ENCODE results near the gene GBX1. TPM values are rescaled to one million over a fixed set of nuclear protein-coding genes. Genes with fewer than 3 reads are reported as not detected.

Gene GBX1
- total RNA-seq, 1 donor from 2014 or later: 2.4 TPM

DNA sequence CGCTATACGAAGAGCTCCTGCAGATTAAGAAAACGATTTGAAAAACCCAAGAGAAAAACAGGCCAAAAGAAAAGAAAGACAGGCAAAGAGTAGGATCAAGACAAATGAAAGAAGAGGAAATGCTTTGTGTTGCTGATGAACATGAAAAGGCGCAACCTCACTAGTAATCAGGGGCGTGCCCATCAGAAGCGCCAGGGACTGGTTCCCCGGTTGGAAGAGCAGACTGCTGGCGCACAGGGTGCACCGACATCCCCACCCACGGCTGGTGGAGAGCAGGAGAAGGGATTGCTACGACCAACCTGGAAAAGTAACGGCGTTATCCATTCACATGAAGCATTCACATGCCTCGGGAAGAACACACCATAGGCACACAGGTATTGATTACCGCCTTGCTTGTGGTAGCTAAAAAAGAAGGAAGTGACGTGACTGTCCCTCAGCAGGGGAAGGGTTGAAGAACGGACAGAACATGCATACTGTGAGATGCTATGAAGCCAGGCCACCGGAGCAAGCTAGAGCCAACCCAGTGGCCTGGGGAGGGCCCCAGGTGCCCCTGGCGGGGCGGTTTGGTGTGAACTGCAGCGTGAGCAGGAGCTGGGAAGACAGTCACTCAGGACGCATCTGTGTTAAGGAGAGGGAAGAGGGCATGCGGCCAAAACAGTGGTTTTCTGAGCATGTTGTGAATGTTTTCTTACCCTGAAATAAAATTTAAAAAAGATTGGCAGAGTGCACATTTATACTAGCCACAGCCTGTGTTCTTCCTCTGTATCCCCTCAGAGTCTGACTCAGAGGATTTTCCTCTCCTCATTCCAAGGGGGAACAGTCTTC lies 62.9 kb downstream of the GBX1 start:
- Mint-ChIP-seq H3K4me1 (peaks cover 17% of the 10 kb centered on the region), H3K27ac (ENCODE audit: unreplicated experiment) (no peak overlapping the region), H3K27me3 (ENCODE audit: low read depth) (no peaks in the 10 kb centered on the region), H3K36me3 (ENCODE audit: low read depth) (no peaks in the 10 kb centered on the region), H3K9me3 (no peaks in the 10 kb centered on the region), H3K4me3 (no peak overlapping the region)
- no peak for TF ChIP-seq CTCF (conservative IDR thresholded peaks at IDR 0.05)
- no peak for DNase-seq (ENCODE audit: low read depth, low spot score)

GRCh38 chr7:151103973-151104372 lies 63.5 kb downstream of the GBX1 start:
- Mint-ChIP-seq H3K36me3 (ENCODE audit: low read depth) (no peaks in the 10 kb centered on the region), H3K4me3 (no peak overlapping the region), H3K4me1 (peaks cover 16% of the 10 kb centered on the region), H3K27me3 (ENCODE audit: low read depth) (no peaks in the 10 kb centered on the region), H3K27ac (ENCODE audit: unreplicated experiment) (no peak overlapping the region), H3K9me3 (no peaks in the 10 kb centered on the region)
- no peak for DNase-seq (ENCODE audit: low read depth, low spot score)
- no peak for TF ChIP-seq CTCF (conservative IDR thresholded peaks at IDR 0.05)

- H3K27ac Mint-ChIP-seq (ENCODE audit: unreplicated experiment): no peak overlapping the region
- no peak for DNase-seq (ENCODE audit: low read depth, low spot score)
- H3K27me3 Mint-ChIP-seq (ENCODE audit: low read depth): no peaks in the 10 kb centered on the region
- no peaks in the 10 kb centered on the region for H3K9me3 Mint-ChIP-seq
- H3K4me1 Mint-ChIP-seq: peaks cover 16% of the 10 kb centered on the region
- no peak overlapping the region for H3K4me3 Mint-ChIP-seq
- TF ChIP-seq CTCF (conservative IDR thresholded peaks at IDR 0.05): no peak
- no peaks in the 10 kb centered on the region for H3K36me3 Mint-ChIP-seq (ENCODE audit: low read depth)
These were observed 64.5 kb downstream of the GBX1 start for GRCh38 chr7:151102991-151103390.

DNA sequence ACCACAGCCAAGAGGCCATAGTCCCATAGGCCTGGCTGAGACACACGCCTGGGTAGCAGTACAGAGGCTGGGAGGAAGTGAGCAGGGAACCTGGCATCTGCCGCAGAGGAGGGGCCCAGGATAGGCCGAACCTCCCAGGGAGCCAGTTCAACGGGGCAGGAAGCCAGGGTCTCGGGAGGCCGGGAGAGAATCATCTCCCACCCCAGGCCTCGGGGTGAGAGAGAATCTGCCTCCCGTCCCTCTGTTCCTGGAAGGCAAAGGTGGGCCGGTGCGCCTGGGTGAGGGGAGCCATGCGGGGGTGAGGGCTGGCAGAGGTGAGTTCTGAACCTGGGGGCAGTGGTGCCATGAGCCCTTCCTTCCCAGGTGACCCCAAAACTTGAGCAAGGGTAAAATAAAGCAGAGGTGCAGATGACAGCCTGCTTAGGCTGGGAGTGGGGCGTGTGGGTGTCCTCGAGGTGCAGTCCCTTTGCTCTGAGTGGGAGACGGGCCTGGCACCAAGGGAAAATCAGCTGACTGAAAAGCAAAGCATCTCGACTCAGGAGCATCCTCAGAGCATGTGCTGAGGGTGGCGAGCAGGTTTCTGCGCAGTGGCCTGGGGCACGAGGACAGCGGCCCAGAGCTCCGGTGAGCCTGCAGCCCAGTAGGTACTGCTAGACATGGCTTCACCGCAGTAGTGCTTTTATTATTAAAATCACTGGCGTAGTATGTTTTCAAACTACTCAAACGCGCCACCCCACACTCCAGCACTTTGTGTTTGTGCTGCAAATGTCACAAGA lies 65.7 kb downstream of the GBX1 start:
- Mint-ChIP-seq H3K4me3 (no peak overlapping the region), H3K4me1 (peaks cover 16% of the 10 kb centered on the region), H3K36me3 (ENCODE audit: low read depth) (no peaks in the 10 kb centered on the region), H3K27ac (ENCODE audit: unreplicated experiment) (no peak overlapping the region), H3K9me3 (no peaks in the 10 kb centered on the region), H3K27me3 (ENCODE audit: low read depth) (no peaks in the 10 kb centered on the region)
- no peak for DNase-seq (ENCODE audit: low read depth, low spot score)
- no peak for TF ChIP-seq CTCF (conservative IDR thresholded peaks at IDR 0.05)

- Mint-ChIP-seq H3K36me3 (ENCODE audit: low read depth) (no peaks in the 10 kb centered on the region), H3K4me3 (no peak overlapping the region), H3K4me1 (peaks cover 18% of the 10 kb centered on the region), H3K9me3 (no peaks in the 10 kb centered on the region), H3K27ac (ENCODE audit: unreplicated experiment) (no peak overlapping the region), H3K27me3 (ENCODE audit: low read depth) (no peaks in the 10 kb centered on the region)
- no peak for TF ChIP-seq CTCF (conservative IDR thresholded peaks at IDR 0.05)
- DNase-seq (ENCODE audit: low read depth, low spot score): no peak
These were observed 66.6 kb downstream of the GBX1 start for GRCh38 chr7:151100921-151101320.
